RWPE1 (cell line): ENCODE measurements around the gene GTF3C1.

Source experiments
- CTCF ChIA-PET: fragments of 350-600 bp; sonication (Branson Sonifier 250); formaldehyde crosslinking; extraction: SDS; loops from one replicate; lab custom pipeline; 2021; lab: Yijun Ruan, JAX
- POLR2A ChIA-PET: fragments of 400-600 bp; formaldehyde crosslinking; extraction: SDS; loops from one replicate; lab custom pipeline; 2020; ENCODE audit warnings: antibody characterized with exemption; ENCODE audit not compliant: low non-redundant PET; lab: Yijun Ruan, JAX
- DNase-seq: peaks from one replicate; pipeline ENCODE4 v3.0.0; 2012; ENCODE audit warnings: low spot score
- H3K27ac ChIP-seq: fragments of 450-650 bp; 2 replicates; pipeline ENCODE4 v1.5.1; 2017
- TF ChIP-seq, protein P1 (sequence below): fragments of 450-650 bp; conservative IDR thresholded peaks from 2 replicates; pipeline ENCODE4 v1.5.1; 2017; ENCODE audit warnings: low read depth, mild to moderate bottlenecking

The GTF3C1 gene

GRCh38 chr16:27517664-27518063 lies 32.0 kb downstream of the GTF3C1 start:
- TF ChIP-seq, protein P1, sequence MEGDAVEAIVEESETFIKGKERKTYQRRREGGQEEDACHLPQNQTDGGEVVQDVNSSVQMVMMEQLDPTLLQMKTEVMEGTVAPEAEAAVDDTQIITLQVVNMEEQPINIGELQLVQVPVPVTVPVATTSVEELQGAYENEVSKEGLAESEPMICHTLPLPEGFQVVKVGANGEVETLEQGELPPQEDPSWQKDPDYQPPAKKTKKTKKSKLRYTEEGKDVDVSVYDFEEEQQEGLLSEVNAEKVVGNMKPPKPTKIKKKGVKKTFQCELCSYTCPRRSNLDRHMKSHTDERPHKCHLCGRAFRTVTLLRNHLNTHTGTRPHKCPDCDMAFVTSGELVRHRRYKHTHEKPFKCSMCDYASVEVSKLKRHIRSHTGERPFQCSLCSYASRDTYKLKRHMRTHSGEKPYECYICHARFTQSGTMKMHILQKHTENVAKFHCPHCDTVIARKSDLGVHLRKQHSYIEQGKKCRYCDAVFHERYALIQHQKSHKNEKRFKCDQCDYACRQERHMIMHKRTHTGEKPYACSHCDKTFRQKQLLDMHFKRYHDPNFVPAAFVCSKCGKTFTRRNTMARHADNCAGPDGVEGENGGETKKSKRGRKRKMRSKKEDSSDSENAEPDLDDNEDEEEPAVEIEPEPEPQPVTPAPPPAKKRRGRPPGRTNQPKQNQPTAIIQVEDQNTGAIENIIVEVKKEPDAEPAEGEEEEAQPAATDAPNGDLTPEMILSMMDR = no peak
- DNase-seq = no peak
- POLR2A ChIA-PET = interaction anchor here (0.6 kb wide), 1 partner anchor 40 kb away, joined by 4 read pairs; no protein-coding TSS in a partner anchor
- CTCF ChIA-PET = interaction anchor here (0.7 kb wide), 1 partner anchor 569 kb away, joined by 3 read pairs; no protein-coding TSS in a partner anchor
- no peak overlapping the region for H3K27ac ChIP-seq

DNA sequence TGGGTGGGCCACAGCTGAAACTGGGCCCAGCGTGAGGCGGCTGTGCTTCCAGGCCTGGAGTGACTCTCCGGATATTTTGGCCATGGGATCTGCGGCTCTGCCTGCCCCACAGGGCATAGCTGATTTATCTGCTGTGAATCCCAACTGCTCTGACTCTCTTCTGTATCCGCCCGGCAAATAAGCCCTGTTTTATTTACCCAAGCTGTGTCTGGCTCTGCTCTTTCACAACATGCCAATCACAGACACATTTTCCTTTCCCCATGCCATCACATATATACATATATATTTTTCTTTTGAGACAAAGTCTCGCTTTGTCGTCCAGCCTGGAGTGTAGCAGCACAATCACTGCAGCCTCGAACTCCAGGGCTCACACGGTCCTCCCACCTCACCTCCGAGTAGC lies 33.3 kb downstream of the GTF3C1 start:
- CTCF ChIA-PET = no interaction called here

GRCh38 chr16:27515874-27516353 lies 33.8 kb downstream of the GTF3C1 start:
- DNase-seq = peak; percentile 29
- H3K27ac ChIP-seq = no peak overlapping the region
- ChIA-PET POLR2A (no interaction called here), CTCF (no interaction called here)
- TF ChIP-seq, protein P1 = peak; percentile 37

More for the DNA sequence above, 33.3 kb downstream of the GTF3C1 start:
- no peak for DNase-seq
- POLR2A ChIA-PET = no interaction called here
- TF ChIP-seq, protein P1 = no peak
- no peak overlapping the region for H3K27ac ChIP-seq

DNA sequence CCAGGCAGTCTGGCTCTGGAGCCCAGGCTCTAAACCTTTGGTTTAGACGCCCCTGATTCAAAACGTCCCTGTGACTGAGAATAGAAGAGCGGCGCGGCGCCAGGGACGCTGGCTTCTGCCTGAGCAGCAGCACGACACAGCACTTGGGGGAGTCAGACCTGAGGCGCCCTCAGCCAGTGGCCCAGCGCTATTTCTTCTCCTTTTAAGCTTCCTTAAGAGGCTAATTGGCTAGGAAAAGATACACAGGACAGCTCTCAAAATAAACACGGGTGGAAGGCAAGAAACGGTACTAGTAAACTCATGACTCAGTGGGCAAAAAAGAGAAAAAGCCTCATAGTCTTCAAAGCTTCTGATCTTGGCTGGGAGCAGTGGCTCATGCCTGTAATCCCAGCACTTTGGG lies 34.9 kb downstream of the GTF3C1 start:
- DNase-seq = no peak
- ChIA-PET CTCF (interaction anchor here (0.5 to 0.7 kb wide), 3 partner anchors 239 to 353 kb away, joined by 3 to 4 read pairs (median 3); no protein-coding TSS in a partner anchor), POLR2A (no interaction called here)
- TF ChIP-seq, protein P1 = no peak
- no peak overlapping the region for H3K27ac ChIP-seq

DNA sequence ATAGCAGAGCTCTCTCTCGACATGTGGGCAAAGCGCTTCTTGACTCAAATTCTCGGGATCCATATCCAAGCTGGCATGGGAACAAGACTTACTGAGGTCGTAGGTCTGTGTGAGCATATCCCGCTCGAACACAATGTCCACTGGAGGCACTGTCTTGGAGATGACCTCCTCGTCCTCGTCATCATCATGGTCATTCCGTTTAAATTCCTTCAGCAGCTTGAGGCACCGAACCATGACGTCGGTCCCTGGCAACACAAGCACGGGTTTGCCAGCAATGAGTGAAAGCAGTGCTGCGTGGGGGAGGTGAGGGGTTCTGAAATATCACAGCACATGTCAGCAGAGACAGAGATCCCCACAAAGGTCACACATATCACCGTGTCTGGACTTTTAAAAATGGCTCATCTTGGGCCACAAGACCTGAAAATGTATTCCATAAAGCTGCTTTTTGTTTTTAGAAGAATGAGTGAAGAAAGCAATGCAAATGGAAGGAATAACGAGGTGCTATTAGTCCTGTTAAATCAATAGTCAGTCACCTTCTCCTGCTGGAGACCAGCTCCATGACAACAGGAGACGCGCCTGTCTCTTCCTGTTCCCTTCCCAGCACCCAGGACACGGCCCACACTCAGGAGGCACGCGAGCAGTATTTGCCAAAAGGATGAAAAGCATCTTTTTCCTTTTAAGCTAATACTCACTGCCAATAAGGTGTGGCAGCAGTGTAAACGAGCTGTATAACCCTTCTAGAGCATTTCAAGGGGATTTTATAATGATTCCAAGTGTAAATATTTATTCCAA lies 37.9 kb downstream of the GTF3C1 start:
- ChIA-PET POLR2A (no interaction called here), CTCF (interaction anchor here (0.6 kb wide), 2 partner anchors 456 to 766 kb away, joined by 3 read pairs; no protein-coding TSS in a partner anchor)
- TF ChIP-seq, protein P1 = no peak
- no peak for DNase-seq
- no peak overlapping the region for H3K27ac ChIP-seq

GRCh38 chr16:27508476-27508875 lies 41.2 kb downstream of the GTF3C1 start:
- POLR2A ChIA-PET = no interaction called here

More at GRCh38 chr16:27508476-27508875, 41.2 kb downstream of the GTF3C1 start:
- CTCF ChIA-PET = no interaction called here
- no peak for DNase-seq
- TF ChIP-seq, protein P1 = no peak
- no peak overlapping the region for H3K27ac ChIP-seq
